HL-60/S4 treated with phorbol 12-myristate 13-acetate at 8.2 ng/mL for 4 days and 3 days (cell line): Measurements from ENCODE around the gene PTPRN2.

Source experiments
- in situ Hi-C: fragments of 300-500 bp; cut with MboI; formaldehyde crosslinking; loops from 2 replicates; pipeline ENCODE4 v1.15.0; 2022; ENCODE audit warnings: low sequenced_read_pairs

The PTPRN2 gene

GRCh38 chr7:157622408-157623205 is 965.0 kb downstream of the PTPRN2 start:
- in situ Hi-C loops: no loop called here

GRCh38 chr7:157622000-157622399 is 965.6 kb downstream of the PTPRN2 start:
- in situ Hi-C loops: no loop called here

DNA sequence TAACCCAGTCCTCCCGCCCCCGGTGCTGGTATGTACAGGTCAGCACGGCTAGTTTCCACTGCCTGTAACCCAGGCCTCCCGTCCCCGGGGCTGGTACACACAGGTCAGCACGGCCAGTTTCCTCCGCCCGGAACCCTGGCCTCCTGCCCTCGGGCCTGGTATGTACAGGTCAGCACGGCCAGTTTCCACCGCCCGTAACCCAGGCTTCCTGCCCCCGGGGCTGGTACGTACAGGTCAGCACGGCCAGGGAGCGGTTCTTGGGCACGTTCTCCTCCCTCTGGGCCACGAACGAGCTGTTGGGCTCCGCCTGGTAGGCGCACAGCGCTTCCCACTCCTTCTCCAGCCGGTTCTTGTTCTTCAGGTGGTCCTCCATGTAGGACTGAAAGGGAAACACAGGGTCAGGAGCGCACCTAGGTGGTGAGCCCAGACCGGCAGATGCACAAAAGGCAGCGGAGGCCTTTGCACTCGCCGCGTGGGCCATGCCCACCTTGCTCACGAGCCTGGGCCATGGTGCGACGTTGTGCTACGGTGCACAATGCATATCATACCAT is 966.4 kb downstream of the PTPRN2 start:
- in situ Hi-C loops: no loop called here

- in situ Hi-C loops: no loop called here
Measured at GRCh38 chr7:157620616-157621015, 967.0 kb downstream of the PTPRN2 start.

DNA sequence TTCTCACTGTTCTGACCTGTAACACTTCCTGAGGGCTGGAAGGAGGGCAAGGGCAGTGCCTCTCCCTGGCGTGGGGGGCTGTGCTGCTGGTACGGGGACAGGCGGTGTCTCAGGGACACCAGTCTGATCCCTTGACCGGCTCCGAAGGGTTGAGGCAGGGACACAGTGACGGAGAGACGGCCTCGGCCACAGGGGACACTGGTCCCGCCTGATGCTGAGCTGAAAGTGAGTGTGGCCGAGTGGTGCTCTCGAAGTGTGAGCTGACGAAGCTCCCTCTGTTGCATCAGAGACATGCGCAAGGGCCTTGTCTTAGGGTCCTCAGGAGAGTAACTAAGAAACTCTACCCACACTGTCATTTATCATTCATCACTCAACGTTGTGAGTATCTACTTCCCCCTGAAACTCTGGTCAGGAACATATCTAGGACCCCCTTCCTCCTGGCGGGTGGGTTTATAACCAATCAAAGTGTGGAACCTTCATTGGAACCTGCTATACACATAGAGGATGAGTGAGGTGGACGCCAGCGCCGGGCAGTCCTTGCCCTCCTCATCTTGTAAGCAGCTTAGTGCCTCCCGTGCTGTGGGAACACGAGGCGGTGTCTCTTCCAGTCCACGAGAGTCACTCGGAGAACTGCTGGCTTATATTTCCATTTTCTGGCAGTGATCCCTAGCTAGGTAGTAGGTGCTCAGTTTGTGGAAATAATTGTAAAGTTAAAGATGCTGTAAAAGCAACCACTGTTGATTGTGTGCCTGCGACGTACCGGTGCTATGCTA is 967.7 kb downstream of the PTPRN2 start:
- in situ Hi-C loops: no loop called here

DNA sequence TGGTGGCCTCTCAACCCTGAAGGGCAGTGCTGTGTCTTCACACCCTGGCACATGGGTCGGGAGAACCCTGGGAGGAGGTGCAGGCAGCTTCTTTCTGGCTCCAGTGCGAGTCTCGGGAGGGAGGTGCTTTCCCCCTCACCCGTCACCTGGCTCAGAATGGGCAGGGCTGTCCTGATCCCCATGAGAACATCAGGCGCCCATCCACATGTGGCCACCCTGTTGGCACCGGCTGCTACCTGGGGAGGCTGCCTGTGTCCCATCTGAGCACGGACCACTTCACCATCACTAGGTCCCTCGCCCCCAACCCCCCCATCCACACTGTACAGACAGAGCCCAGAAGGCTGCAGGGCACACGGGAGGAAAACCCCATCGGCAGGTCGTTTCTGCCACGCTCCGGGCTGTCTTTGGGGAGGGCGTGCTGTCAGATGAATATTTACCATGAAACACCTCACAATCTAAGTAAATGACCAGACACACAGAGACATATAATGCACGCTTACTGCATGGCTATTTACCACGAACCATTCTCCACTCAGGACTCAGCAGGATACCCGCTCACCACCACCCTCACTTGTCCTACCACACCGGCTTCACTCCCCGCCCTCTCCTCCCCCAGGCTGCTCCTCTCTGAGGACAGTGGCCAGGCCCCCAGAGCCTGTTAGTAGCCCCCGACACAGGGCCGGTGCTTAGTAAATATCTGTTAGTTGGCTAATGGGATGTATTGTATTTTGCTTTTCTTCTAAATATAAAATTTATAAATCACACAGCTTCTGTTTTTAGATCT is 968.6 kb downstream of the PTPRN2 start:
- in situ Hi-C loops: no loop called here

GRCh38 chr7:157618091-157618726 is 969.4 kb downstream of the PTPRN2 start:
- in situ Hi-C loops: no loop called here

DNA sequence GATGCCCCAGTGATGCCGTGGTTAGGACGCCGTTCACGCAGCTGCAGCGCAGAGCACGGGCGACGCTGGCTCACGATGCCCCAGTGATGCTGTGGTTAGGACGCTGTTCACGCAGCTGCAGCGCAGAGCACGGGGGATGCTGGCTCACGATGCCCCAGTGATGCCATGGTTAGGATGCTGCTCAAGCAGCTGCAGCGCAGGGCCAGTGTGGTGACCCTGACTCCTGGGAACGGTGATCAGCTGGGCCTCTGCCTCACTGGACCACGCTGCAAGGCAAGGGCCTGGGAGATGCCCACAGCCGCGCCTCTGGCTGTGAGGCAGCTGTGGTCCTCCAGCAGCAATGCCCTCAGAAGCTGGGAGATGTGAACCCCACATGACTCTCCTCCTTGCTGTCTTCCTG is 970.2 kb downstream of the PTPRN2 start:
- in situ Hi-C loops: no loop called here

GRCh38 chr7:157616931-157617330 is 970.7 kb downstream of the PTPRN2 start:
- in situ Hi-C loops: no loop called here

GRCh38 chr7:157616426-157616825 is 971.2 kb downstream of the PTPRN2 start:
- in situ Hi-C loops: no loop called here

- in situ Hi-C loops: no loop called here
Measured at GRCh38 chr7:157615852-157616251, 971.8 kb downstream of the PTPRN2 start.

GRCh38 chr7:157615101-157615817 is 972.4 kb downstream of the PTPRN2 start:
- in situ Hi-C loops: no loop called here

- in situ Hi-C loops: no loop called here
Measured at GRCh38 chr7:157614457-157615020, 973.1 kb downstream of the PTPRN2 start.

GRCh38 chr7:157613575-157614322 is 973.9 kb downstream of the PTPRN2 start:
- in situ Hi-C loops: no loop called here

- in situ Hi-C loops: no loop called here
Measured at GRCh38 chr7:157612664-157613561, 974.7 kb downstream of the PTPRN2 start.

DNA sequence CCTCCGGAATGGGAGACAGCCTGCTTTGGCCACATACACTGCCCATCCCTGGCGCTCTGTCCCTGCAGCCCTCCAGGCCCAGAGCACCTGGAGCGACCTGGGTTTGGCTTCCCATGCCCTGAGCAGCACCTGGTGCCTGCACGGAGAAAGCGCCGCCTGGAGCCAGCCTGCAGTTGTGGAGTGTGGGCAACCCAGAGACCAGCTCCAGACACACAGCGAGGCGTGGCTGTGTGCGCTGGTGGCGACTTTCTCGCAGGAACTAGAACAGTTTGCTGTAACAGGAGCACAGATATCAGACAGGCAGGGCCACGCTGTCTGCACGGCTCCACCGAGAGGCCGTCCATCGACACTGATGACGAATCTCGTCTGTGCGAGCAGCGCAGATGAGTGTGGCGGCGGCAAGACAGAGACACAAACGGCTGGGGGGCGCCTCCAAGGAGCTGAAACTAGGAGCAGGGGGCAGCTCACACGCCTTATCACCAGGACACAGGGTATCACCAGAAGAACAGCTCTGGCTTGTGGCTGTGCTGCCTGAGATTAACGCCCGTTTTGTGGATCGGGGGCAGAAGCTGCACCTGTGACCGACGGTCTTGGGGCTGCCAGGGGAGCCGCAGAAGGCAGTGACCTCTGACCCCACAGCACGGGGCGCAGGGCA is 975.5 kb downstream of the PTPRN2 start:
- in situ Hi-C loops: no loop called here

- in situ Hi-C loops: no loop called here
Measured at GRCh38 chr7:157611341-157611740, 976.3 kb downstream of the PTPRN2 start.
